OCI-LY7 (cell line): ENCODE data around the gene PRLR.

ENCODE experiments used
- EZH2phosphoT487 ChIP-seq: fragments of 200-600 bp; sonication (generic); IDR thresholded peaks from 2 replicates; pipeline ENCODE4 v1.6.1; 2018; ENCODE audit warnings: low read depth, borderline replicate concordance, mild to moderate bottlenecking, mixed run types, antibody characterized with exemption, low read length, moderate library complexity, mixed read lengths
- TF ChIP-seq, protein P1 (sequence below): fragments of 200-600 bp; sonication (generic); conservative IDR thresholded peaks from 2 replicates; pipeline ENCODE4 v1.5.1; 2014; ENCODE audit warnings: mild to moderate bottlenecking, antibody characterized with exemption, low read length, moderate library complexity, mixed read lengths

DNA sequence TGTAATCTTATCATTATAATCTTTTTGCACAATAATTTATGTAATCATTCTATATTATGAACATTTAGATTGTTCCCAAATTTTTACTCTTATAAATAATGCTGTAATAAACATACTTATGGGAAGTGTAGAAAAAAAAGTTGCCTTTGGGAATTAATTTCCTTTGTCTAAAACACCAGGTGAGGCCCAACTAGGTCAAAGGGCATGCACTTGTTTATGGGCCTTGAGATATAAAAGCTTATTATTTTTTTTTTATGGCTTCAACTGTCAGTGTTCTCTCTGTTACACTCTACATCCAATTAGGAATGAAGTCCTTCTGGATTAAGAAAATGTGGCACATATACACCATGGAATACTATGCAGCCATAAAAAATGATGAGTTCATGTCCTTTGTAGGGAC, 6.5 kb upstream of the PRLR start:
- TF ChIP-seq, protein P1, sequence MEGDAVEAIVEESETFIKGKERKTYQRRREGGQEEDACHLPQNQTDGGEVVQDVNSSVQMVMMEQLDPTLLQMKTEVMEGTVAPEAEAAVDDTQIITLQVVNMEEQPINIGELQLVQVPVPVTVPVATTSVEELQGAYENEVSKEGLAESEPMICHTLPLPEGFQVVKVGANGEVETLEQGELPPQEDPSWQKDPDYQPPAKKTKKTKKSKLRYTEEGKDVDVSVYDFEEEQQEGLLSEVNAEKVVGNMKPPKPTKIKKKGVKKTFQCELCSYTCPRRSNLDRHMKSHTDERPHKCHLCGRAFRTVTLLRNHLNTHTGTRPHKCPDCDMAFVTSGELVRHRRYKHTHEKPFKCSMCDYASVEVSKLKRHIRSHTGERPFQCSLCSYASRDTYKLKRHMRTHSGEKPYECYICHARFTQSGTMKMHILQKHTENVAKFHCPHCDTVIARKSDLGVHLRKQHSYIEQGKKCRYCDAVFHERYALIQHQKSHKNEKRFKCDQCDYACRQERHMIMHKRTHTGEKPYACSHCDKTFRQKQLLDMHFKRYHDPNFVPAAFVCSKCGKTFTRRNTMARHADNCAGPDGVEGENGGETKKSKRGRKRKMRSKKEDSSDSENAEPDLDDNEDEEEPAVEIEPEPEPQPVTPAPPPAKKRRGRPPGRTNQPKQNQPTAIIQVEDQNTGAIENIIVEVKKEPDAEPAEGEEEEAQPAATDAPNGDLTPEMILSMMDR = no peak
- TF ChIP-seq EZH2phosphoT487 = no peak
